WTC11 (cell line): ENCODE measurements around the gene BMP7. TPM values are rescaled to one million over a fixed set of nuclear protein-coding genes. Genes with fewer than 3 reads are reported as not detected.

ENCODE experiments used
- ATAC-seq: fragments of 200-7000 bp; cut with Tn5 transposase; 2 replicates; pipeline ENCODE4 v1.10.0; 2021; ENCODE audit warnings: mild to moderate bottlenecking, moderate library complexity
- CTCF ChIA-PET: fragments of 300-600 bp; sonication (Branson Sonifier 250); formaldehyde crosslinking; loops from one replicate; lab custom pipeline; 2021; ENCODE audit warnings: antibody characterized with exemption; lab: Charles Lee
- POLR2A ChIA-PET: fragments of 350-600 bp; sonication (Branson Sonifier 250); formaldehyde crosslinking; loops from one replicate; lab custom pipeline; 2021; ENCODE audit warnings: antibody characterized with exemption; lab: Charles Lee
- DNase-seq: peaks from one replicate; pipeline ENCODE4 v3.0.0; 2021; ENCODE audit warnings: low spot score
- H3K27ac Mint-ChIP-seq: 2 replicates; pipeline ENCODE4 v1.8.0; 2021; ENCODE audit warnings: mixed read lengths
- H3K27me3 Mint-ChIP-seq: 2 replicates; pipeline ENCODE4 v1.8.0; 2021; ENCODE audit warnings: low read depth, mild to moderate bottlenecking, moderate library complexity, mixed read lengths
- H3K36me3 Mint-ChIP-seq: 2 replicates; pipeline ENCODE4 v1.8.0; 2021; ENCODE audit warnings: mixed read lengths
- H3K4me1 Mint-ChIP-seq: 2 replicates; pipeline ENCODE4 v1.8.0; 2022; ENCODE audit warnings: mixed read lengths
- H3K4me3 Mint-ChIP-seq: 2 replicates; pipeline ENCODE4 v1.8.0; 2021; ENCODE audit warnings: mild to moderate bottlenecking, moderate library complexity, mixed read lengths
- H3K9me3 Mint-ChIP-seq: 2 replicates; pipeline ENCODE4 v1.8.0; 2021; ENCODE audit warnings: mixed read lengths
- ATF1 ChIP-seq: sonication (generic); formaldehyde crosslinking; IDR thresholded peaks from 2 replicates; pipeline ENCODE4 v1.8.1; 2023; ENCODE audit warnings: mild to moderate bottlenecking, moderate library complexity, missing genetic modification reagents
- CTCF ChIP-seq: fragments of 200-600 bp; IDR thresholded peaks from 2 replicates; pipeline ENCODE4 v1.8.0; 2022; ENCODE audit warnings: antibody characterized with exemption
- E2F1 ChIP-seq: sonication (generic); formaldehyde crosslinking; IDR thresholded peaks from 2 replicates; pipeline ENCODE4 v1.8.0; 2022; ENCODE audit warnings: mild to moderate bottlenecking, missing genetic modification reagents
- FOXJ3 ChIP-seq: sonication (generic); formaldehyde crosslinking; IDR thresholded peaks from 2 replicates; pipeline ENCODE4 v1.9.0; 2021; ENCODE audit warnings: missing genetic modification reagents, mild to moderate bottlenecking, borderline replicate concordance
- FOXP4 ChIP-seq: sonication (generic); formaldehyde crosslinking; IDR thresholded peaks from 2 replicates; pipeline ENCODE4 v1.8.0; 2022; ENCODE audit warnings: mild to moderate bottlenecking, missing genetic modification reagents
- GRHL2 ChIP-seq: fragments of 250-450 bp; sonication (Bioruptor Pico); IDR thresholded peaks from 2 replicates; pipeline ENCODE4 v1.8.0; 2022; ENCODE audit warnings: mild to moderate bottlenecking, moderate library complexity; ENCODE audit not compliant: insufficient replicate concordance, severe bottlenecking
- HMGXB4 ChIP-seq: sonication (generic); formaldehyde crosslinking; IDR thresholded peaks from 2 replicates; pipeline ENCODE4 v1.8.1; 2023; ENCODE audit warnings: mild to moderate bottlenecking, moderate library complexity, missing genetic modification reagents
- IRF1 ChIP-seq: sonication (generic); formaldehyde crosslinking; IDR thresholded peaks from 2 replicates; pipeline ENCODE4 v1.8.0; 2023; ENCODE audit warnings: missing genetic modification reagents
- NFYB ChIP-seq: sonication (generic); formaldehyde crosslinking; conservative IDR thresholded peaks from 2 replicates; pipeline ENCODE4 v1.8.0; 2022; ENCODE audit warnings: low read depth, missing genetic modification reagents
- PRRX2 ChIP-seq: fragments of 250-450 bp; sonication (Bioruptor Pico); IDR thresholded peaks from 2 replicates; pipeline ENCODE4 v1.8.0; 2021; ENCODE audit warnings: mild to moderate bottlenecking
- TP53 ChIP-seq: sonication (generic); formaldehyde crosslinking; IDR thresholded peaks from 2 replicates; pipeline ENCODE4 v1.8.1; 2023; ENCODE audit warnings: mild to moderate bottlenecking, missing genetic modification reagents
- USF2 ChIP-seq: sonication (generic); formaldehyde crosslinking; IDR thresholded peaks from 2 replicates; pipeline ENCODE4 v1.8.1; 2023; ENCODE audit warnings: mild to moderate bottlenecking, missing genetic modification reagents, moderate library complexity
- ZNF138 ChIP-seq: sonication (generic); formaldehyde crosslinking; conservative IDR thresholded peaks from 2 replicates; pipeline ENCODE4 v1.8.1; 2022; ENCODE audit warnings: mild to moderate bottlenecking, moderate library complexity, missing genetic modification reagents
- ZNF416 ChIP-seq: fragments of 250-450 bp; sonication (Bioruptor Pico); IDR thresholded peaks from 2 replicates; pipeline ENCODE4 v1.9.0; 2021; ENCODE audit warnings: mild to moderate bottlenecking, inconsistent platforms
- ZNF425 ChIP-seq: fragments of 250-450 bp; sonication (Bioruptor Pico); conservative IDR thresholded peaks from 2 replicates; pipeline ENCODE4 v1.9.0; 2021; ENCODE audit warnings: mild to moderate bottlenecking
- total RNA-seq: library from RNA; stranded (reverse); gene quantifications from 3 replicates; pipeline ENCODE4 v1.2.3, GENCODE V29; 2021

The BMP7 gene
- total RNA-seq, 1 experiment from 2014 or later = 40.7 TPM

- peak overlapping the region; percentile 78; the same call in 1 of the 2 replicates for H3K27ac Mint-ChIP-seq
- H3K4me3 Mint-ChIP-seq = no peak overlapping the region
- ATAC-seq = no peak
Measured at GRCh38 chr20:57223648-57224489, 42.6 kb downstream of the BMP7 start.

GRCh38 chr20:57222631-57222950 lies 43.9 kb downstream of the BMP7 start:
- peaks cover 6% of the 10 kb centered on the region; the same call in 1 of the 2 replicates for H3K36me3 Mint-ChIP-seq
- POLR2A ChIA-PET = no interaction called here
- H3K27ac Mint-ChIP-seq = no peak overlapping the region
- H3K4me3 Mint-ChIP-seq = no peak overlapping the region
- DNase-seq = no peak
- peaks cover 3% of the 10 kb centered on the region; the same call in 1 of the 2 replicates for H3K9me3 Mint-ChIP-seq
- no peaks in the 10 kb centered on the region for H3K4me1 Mint-ChIP-seq
- no peak for ATAC-seq
- no peaks in the 10 kb centered on the region for H3K27me3 Mint-ChIP-seq
- CTCF ChIA-PET = interaction anchor here (1.2 to 4.2 kb wide), 4 partner anchors 21 to 110 kb away, joined by 3 to 25 read pairs (median 6); partner anchors contain the start of gene SPO11
- TF ChIP-seq E2F1 = no peak
- TF ChIP-seq ATF1 (CRISPR knock-in tag) = no peak
- no peak for TF ChIP-seq FOXJ3
- TF ChIP-seq IRF1 (CRISPR knock-in tag) = no peak
- TF ChIP-seq HMGXB4 (CRISPR knock-in tag) = no peak

More at GRCh38 chr20:57223648-57224489, 42.6 kb downstream of the BMP7 start:
- Mint-ChIP-seq H3K27me3 (no peaks in the 10 kb centered on the region), H3K36me3 (peaks cover 4% of the 10 kb centered on the region; the same call in 1 of the 2 replicates)
- POLR2A ChIA-PET = no interaction called here
- DNase-seq = no peak
- CTCF ChIA-PET = interaction anchor here (0.7 to 4.2 kb wide), 11 partner anchors 20 to 132 kb away, joined by 3 to 25 read pairs (median 4); partner anchors contain the start of gene SPO11
- TF ChIP-seq PRRX2 (CRISPR knock-in tag) (no peak), ZNF138 (CRISPR knock-in tag) (no peak), FOXJ3 (no peak), GRHL2 (CRISPR knock-in tag) (no peak), TP53 (CRISPR knock-in tag) (no peak), FOXP4 (CRISPR knock-in tag) (no peak), CTCF (no peak), ZNF416 (no peak), USF2 (CRISPR knock-in tag) (no peak), NFYB (CRISPR knock-in tag) (no peak), ZNF425 (CRISPR knock-in tag) (no peak)
- TF ChIP-seq, all 79 proteins: peak for 0
- Mint-ChIP-seq H3K4me1 (no peaks in the 10 kb centered on the region), H3K9me3 (peaks cover 3% of the 10 kb centered on the region; the same call in 1 of the 2 replicates)
